Large intestine (tissue), 3 donors: ENCODE data around the gene NUDT21. TPM values are rescaled to one million over a fixed set of nuclear protein-coding genes. Genes with fewer than 3 reads are reported as not detected.

Experiments used
- DNase-seq, 2 donors: peaks; one replicate each; pipeline versions ENCODE4 v3.0.0 to v3.0.0-alpha.2; 2013
- H3K27ac ChIP-seq: one replicate; pipeline ENCODE4 v1.5.1; 2013; ENCODE audit warnings: low read length
- H3K27me3 ChIP-seq: 2 replicates; pipeline ENCODE4 v1.6.1; 2013; ENCODE audit warnings: low read length; ENCODE audit not compliant: control insufficient read depth, insufficient read depth
- H3K36me3 ChIP-seq: 2 replicates; pipeline ENCODE4 v1.6.1; 2013; ENCODE audit warnings: low read length; ENCODE audit not compliant: control insufficient read depth, insufficient read depth
- H3K4me1 ChIP-seq: one replicate; pipeline ENCODE4 v1.6.1; 2013; ENCODE audit warnings: low read length; ENCODE audit not compliant: control insufficient read depth, insufficient read depth
- H3K4me3 ChIP-seq: one replicate; pipeline ENCODE4 v1.5.1; 2013; ENCODE audit warnings: low read length
- H3K9me3 ChIP-seq: one replicate; pipeline ENCODE4 v1.6.1; 2013; ENCODE audit warnings: mild to moderate bottlenecking, low read depth, low read length, moderate library complexity; ENCODE audit not compliant: control insufficient read depth
- WGBS: methylation state at CpG from one replicate; pipeline ENCODE4 v1.1.5; 2013; ENCODE audit warnings: low lambda C conversion rate; ENCODE audit not compliant: insufficient coverage; 5-methylcytosine and 5-hydroxymethylcytosine counted together
- polyA plus RNA-seq: library from polyadenylated mRNA; unstranded; fragments of 120-200 nt; gene quantifications from one replicate; pipeline ENCODE4 v1.2.1, GENCODE V29; 2013

NUDT21 gene
- polyA plus RNA-seq, 1 donor = 112 TPM

GRCh38 chr16:56419740-56420548 is 31.2 kb downstream of the NUDT21 start:
- H3K27ac ChIP-seq = no peak overlapping the region
- H3K4me1 ChIP-seq = peaks cover 3% of the 10 kb centered on the region

GRCh38 chr16:56417138-56417537 is 34.0 kb downstream of the NUDT21 start:
- no peak overlapping the region for H3K4me3 ChIP-seq
- H3K9me3 ChIP-seq = no peaks in the 10 kb centered on the region
- no CpG with 5 or more reads among the region's 4 CpGs for WGBS
- no peaks in the 10 kb centered on the region for H3K4me1 ChIP-seq
- peaks cover 9% of the 10 kb centered on the region for H3K36me3 ChIP-seq
- no peak for DNase-seq
- H3K27me3 ChIP-seq = no peaks in the 10 kb centered on the region
- no peak overlapping the region for H3K27ac ChIP-seq

More at GRCh38 chr16:56419740-56420548, 31.2 kb downstream of the NUDT21 start:
- 91% methylated on average over 4 of the region's 8 CpGs for WGBS
- Histone ChIP-seq H3K9me3 (no peaks in the 10 kb centered on the region), H3K36me3 (no peaks in the 10 kb centered on the region), H3K4me3 (no peak overlapping the region), H3K27me3 (no peaks in the 10 kb centered on the region)
- no peak for DNase-seq

- Histone ChIP-seq H3K36me3 (peaks cover 16% of the 10 kb centered on the region), H3K9me3 (no peaks in the 10 kb centered on the region), H3K4me1 (no peaks in the 10 kb centered on the region), H3K27ac (no peak overlapping the region), H3K27me3 (no peaks in the 10 kb centered on the region), H3K4me3 (no peak overlapping the region)
- WGBS = 100% methylated on average over 2 of the region's 4 CpGs
- no peak for DNase-seq
Observed at GRCh38 chr16:56415875-56416274, 35.3 kb downstream of the NUDT21 start.

GRCh38 chr16:56414366-56414765 is 36.8 kb downstream of the NUDT21 start:
- Histone ChIP-seq H3K27me3 (no peaks in the 10 kb centered on the region), H3K36me3 (peaks cover 16% of the 10 kb centered on the region), H3K4me3 (no peak overlapping the region), H3K9me3 (no peaks in the 10 kb centered on the region), H3K27ac (no peak overlapping the region), H3K4me1 (peaks cover under 1% of the 10 kb centered on the region)
- WGBS = no CpG with 5 or more reads among the region's 5 CpGs
- DNase-seq = peak in 1 of 2 donors; percentile 37

- WGBS = 100% methylated on average over 1 of the region's 5 CpGs
- Histone ChIP-seq H3K4me3 (no peak overlapping the region), H3K4me1 (peaks cover 9% of the 10 kb centered on the region)
Observed at GRCh38 chr16:56413381-56413780, 37.8 kb downstream of the NUDT21 start.

DNA sequence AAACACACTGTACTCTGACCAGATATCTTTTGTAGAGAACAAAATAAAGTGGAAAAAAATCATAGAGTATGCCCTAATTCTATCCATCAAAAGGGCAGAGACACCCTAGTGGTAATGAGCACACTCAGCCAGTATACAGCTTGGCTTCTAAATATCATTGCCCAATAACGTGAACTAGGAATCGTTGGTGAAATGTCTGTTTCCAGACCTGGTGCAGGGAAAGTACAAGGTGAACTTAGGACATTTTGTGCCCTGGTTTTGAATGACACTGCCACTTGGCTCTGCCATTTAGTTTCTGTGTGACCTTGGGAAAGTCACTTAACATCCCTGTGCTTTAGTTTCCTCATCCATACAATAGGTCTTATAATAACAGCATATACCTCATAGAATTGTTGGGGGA is 39.5 kb downstream of the NUDT21 start:
- H3K27ac ChIP-seq = no peak overlapping the region
- H3K36me3 ChIP-seq = peaks cover 24% of the 10 kb centered on the region
- WGBS = no CpG with 5 or more reads among the region's 2 CpGs
- peaks cover 17% of the 10 kb centered on the region for H3K4me1 ChIP-seq
- H3K9me3 ChIP-seq = no peaks in the 10 kb centered on the region
- H3K4me3 ChIP-seq = no peak overlapping the region
- no peak for DNase-seq
- no peaks in the 10 kb centered on the region for H3K27me3 ChIP-seq

More at GRCh38 chr16:56413381-56413780, 37.8 kb downstream of the NUDT21 start:
- Histone ChIP-seq H3K27me3 (no peaks in the 10 kb centered on the region), H3K36me3 (peaks cover 18% of the 10 kb centered on the region), H3K9me3 (no peaks in the 10 kb centered on the region), H3K27ac (no peak overlapping the region)
- no peak for DNase-seq

DNA sequence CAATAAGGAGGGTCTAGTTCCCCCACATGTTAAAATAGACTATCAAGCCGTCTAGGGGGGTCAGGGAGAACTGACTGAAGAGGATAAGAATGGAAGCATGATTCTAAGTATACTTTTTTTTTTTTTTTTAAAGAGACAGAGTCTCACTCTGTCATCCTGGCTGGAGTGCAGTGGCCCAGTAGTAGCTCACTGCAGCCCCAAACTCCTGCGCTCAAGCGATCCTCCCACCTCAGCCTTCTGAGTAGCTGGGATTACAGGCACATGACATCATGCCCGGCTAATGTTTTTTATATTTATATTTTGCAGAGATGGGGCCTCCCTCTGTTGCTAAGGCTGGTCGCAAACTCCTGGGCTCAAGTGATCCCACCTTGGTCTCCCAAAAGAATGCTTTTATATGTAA is 40.0 kb downstream of the NUDT21 start:
- H3K4me1 ChIP-seq = peaks cover 17% of the 10 kb centered on the region
- WGBS = no CpG with 5 or more reads among the region's 5 CpGs

DNA sequence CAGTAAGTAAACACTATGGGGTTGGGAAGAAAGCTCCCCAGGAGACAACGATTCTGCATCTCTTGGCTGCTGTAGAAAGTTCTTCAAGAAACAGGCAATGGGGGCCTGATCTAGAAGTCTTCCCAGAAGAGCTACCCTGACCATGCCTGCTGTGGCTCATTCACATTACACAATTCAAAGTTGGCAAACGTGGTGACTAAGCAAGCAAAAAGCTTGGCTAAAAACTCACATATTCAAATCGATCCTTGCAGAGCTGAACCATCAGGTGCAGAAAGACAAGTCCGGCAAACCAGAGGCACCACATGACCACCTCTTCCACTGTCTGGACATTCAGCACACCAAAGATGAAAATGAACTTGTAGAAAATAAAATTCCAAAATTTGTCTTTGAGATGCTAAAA is 41.9 kb downstream of the NUDT21 start:
- WGBS = no CpG with 5 or more reads among the region's 4 CpGs
- DNase-seq = no peak
- Histone ChIP-seq H3K9me3 (no peaks in the 10 kb centered on the region), H3K27me3 (no peaks in the 10 kb centered on the region), H3K36me3 (peaks cover 33% of the 10 kb centered on the region), H3K4me1 (peaks cover 17% of the 10 kb centered on the region), H3K4me3 (no peak overlapping the region), H3K27ac (peak overlapping the region; percentile 89)

More for the DNA sequence above, 40.0 kb downstream of the NUDT21 start:
- no peak for DNase-seq
- Histone ChIP-seq H3K27ac (no peak overlapping the region), H3K4me3 (no peak overlapping the region), H3K9me3 (no peaks in the 10 kb centered on the region), H3K36me3 (peaks cover 24% of the 10 kb centered on the region), H3K27me3 (no peaks in the 10 kb centered on the region)

- peak overlapping the region; percentile 89 for H3K27ac ChIP-seq
- no peaks in the 10 kb centered on the region for H3K27me3 ChIP-seq
- peak; percentile 87 to 94 for DNase-seq
- no peak overlapping the region for H3K4me3 ChIP-seq
- peaks cover 37% of the 10 kb centered on the region for H3K36me3 ChIP-seq
- H3K4me1 ChIP-seq = peaks cover 17% of the 10 kb centered on the region
- no peaks in the 10 kb centered on the region for H3K9me3 ChIP-seq
- 53% methylated on average over 3 of the region's 7 CpGs for WGBS
Observed at GRCh38 chr16:56408379-56409098, 42.6 kb downstream of the NUDT21 start.

DNA sequence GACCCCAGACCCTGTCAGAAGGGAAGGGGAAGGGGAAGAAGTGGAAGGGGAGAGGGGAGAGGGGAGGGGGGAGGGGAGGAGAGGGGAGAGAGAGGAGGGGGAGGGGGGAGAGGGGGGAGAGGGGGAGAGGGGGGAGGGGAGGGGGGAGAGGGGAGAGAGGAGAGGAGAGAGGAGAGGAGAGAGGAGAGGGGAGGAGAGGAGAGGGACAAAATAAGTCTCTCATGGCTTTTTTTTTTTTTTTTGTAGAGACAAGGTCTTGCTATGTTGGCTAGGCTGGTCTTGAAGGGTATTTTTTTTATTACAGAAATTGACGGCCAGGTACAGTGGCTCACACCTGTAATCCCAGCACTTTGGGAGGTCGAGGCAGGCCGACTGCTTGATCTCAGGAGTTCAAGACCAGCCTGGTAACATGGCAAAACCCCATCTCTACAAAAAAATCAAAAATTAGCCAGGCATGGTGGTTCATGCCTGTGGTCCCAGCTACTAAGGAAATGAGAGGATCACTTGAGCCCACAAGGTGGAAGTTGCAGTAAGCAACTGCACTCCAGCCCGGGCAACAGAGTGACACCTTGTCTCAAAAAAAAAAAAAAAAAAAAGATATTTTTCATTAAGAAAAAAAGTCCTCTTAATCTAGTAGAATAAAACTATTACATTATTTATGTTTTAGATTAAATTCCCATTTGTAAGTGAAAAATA is 45.0 kb downstream of the NUDT21 start:
- H3K4me3 ChIP-seq = no peak overlapping the region
- no peaks in the 10 kb centered on the region for H3K27me3 ChIP-seq
- H3K27ac ChIP-seq = no peak overlapping the region
- H3K4me1 ChIP-seq = peaks cover 17% of the 10 kb centered on the region
- WGBS = 80% methylated on average over 1 of the region's 4 CpGs
- peaks cover 42% of the 10 kb centered on the region for H3K36me3 ChIP-seq
- H3K9me3 ChIP-seq = no peaks in the 10 kb centered on the region
- DNase-seq = no peak
